Fibroblast of lung (primary cell): Measurements from ENCODE around the gene SLC35A4.
"Not testable (repeated sequence)": the region's sequence is repeated elsewhere in the genome, so short reads cannot be mapped to it uniquely, and the experiment has no call there.

Experiments
- CTCF ChIP-seq, 2 donors: IDR thresholded peaks in 1 of 2; conservative IDR thresholded peaks in 1 of 2; 1 replicate in 1 of 2; 2 replicates in 1 of 2; pipeline ENCODE4 v1.5.1; 2011 to 2012; ENCODE audit warnings: low read length in 2 of 2, control low read depth in 1 of 2, inconsistent platforms in 1 of 2, low read depth in 1 of 2, mild to moderate bottlenecking in 1 of 2
- EZH2 ChIP-seq: IDR thresholded peaks from 2 replicates; pipeline ENCODE4 v1.5.1; 2012; ENCODE audit warnings: low read length, control low read depth, mild to moderate bottlenecking; ENCODE audit errors: missing control alignments

GRCh38 chr5:140593070-140593469 lies 28.4 kb downstream of the SLC35A4 start:
- TF ChIP-seq EZH2; CTCF (conservative IDR thresholded peaks at IDR 0.05 in 1 of 2, IDR thresholded peaks at IDR 0.05 in 1 of 2; ENCODE audit: low read depth in 1 of 2, low read length in 2 of 2): not testable (repeated sequence)
